Renal cortex interstitium (tissue), 15 donors: ENCODE results near the gene ABCD3. TPM values are rescaled to one million over a fixed set of nuclear protein-coding genes. Genes with fewer than 3 reads are reported as not detected.
"Not testable (repeated sequence)": the region's sequence is repeated elsewhere in the genome, so short reads cannot be mapped to it uniquely, and the experiment has no call there.

ENCODE experiments used
- DNase-seq, 11 donors: peaks; one replicate each; pipeline ENCODE4 v3.0.0-alpha.2; 2013; ENCODE audit warnings: low read depth in 9 of 11, low spot score in 4 of 11; ENCODE audit errors: extremely low read depth in 1 of 11
- long read RNA-seq, 16 experiments: transcript quantifications; one replicate each; lab custom pipeline, GENCODE V29; 2026
- polyA plus RNA-seq, 3 donors: library from polyadenylated mRNA; unstranded; fragments of 120-200 nt; gene quantifications; one replicate each; pipeline ENCODE4 v1.2.1, GENCODE V29; 2013; ENCODE audit not compliant: insufficient read length in 3 of 3

The ABCD3 gene
- polyA plus RNA-seq = 10 to 100 TPM; 56.4 to 67.9 (median 60.1) TPM
- long read RNA-seq, donor 1, partial matches to known transcripts = 0 of 4 reads
- long read RNA-seq, donor 1, other reads (novel, unspliced or antisense) = 0 of 4 reads
- long read RNA-seq, donor 2, partial matches to known transcripts = 10 of 11 reads
- long read RNA-seq, donor 2, other reads (novel, unspliced or antisense) = 0 of 11 reads
- long read RNA-seq, donor 3, transcript ABCD3-202 (23 exons, 3,538 nt) = major isoform, 13 of 26 reads
- long read RNA-seq, donor 3, partial matches to known transcripts = 12 of 26 reads
- long read RNA-seq, donor 3, other reads (novel, unspliced or antisense) = 0 of 26 reads
- long read RNA-seq, donor 4, transcript ABCD3-202 (23 exons, 3,538 nt) = major isoform, 8 of 8 reads
- long read RNA-seq, donor 4, partial matches to known transcripts = 0 of 8 reads
- long read RNA-seq, donor 4, other reads (novel, unspliced or antisense) = 0 of 8 reads
- long read RNA-seq, donor 5 = 0 reads
- long read RNA-seq, donor 6, full-length matches to known transcripts = 5 of 13 reads
- long read RNA-seq, donor 6, partial matches to known transcripts = 8 of 13 reads
- long read RNA-seq, donor 6, other reads (novel, unspliced or antisense) = 0 of 13 reads
- long read RNA-seq, donor 7, transcript ABCD3-202 (23 exons, 3,538 nt) = major isoform, 10 of 21 reads
- long read RNA-seq, donor 7, partial matches to known transcripts = 11 of 21 reads
- long read RNA-seq, donor 7, other reads (novel, unspliced or antisense) = 0 of 21 reads
- long read RNA-seq, donor 8, transcript ABCD3-202 (23 exons, 3,538 nt) = major isoform, 7 of 68 reads
- long read RNA-seq, donor 8, partial matches to known transcripts = 60 of 68 reads
- long read RNA-seq, donor 8, other reads (novel, unspliced or antisense) = 0 of 68 reads
- long read RNA-seq, donor 9, transcript ABCD3-202 (23 exons, 3,538 nt) = major isoform, 5 of 17 reads
- long read RNA-seq, donor 9, partial matches to known transcripts = 10 of 17 reads
- long read RNA-seq, donor 9, other reads (novel, unspliced or antisense) = 0 of 17 reads
- long read RNA-seq, donor 10, full-length matches to known transcripts = 4 of 31 reads
- long read RNA-seq, donor 10, partial matches to known transcripts = 27 of 31 reads
- long read RNA-seq, donor 10, other reads (novel, unspliced or antisense) = 0 of 31 reads
- long read RNA-seq, donor 11, transcript ABCD3-202 (23 exons, 3,538 nt) = major isoform, 6 of 12 reads
- long read RNA-seq, donor 11, partial matches to known transcripts = 6 of 12 reads
- long read RNA-seq, donor 11, other reads (novel, unspliced or antisense) = 0 of 12 reads
- long read RNA-seq, donor 12, partial matches to known transcripts = 0 of 3 reads
- long read RNA-seq, donor 12, other reads (novel, unspliced or antisense) = 0 of 3 reads
- long read RNA-seq, donor 13, transcript ABCD3-202 (23 exons, 3,538 nt) = major isoform, 13 of 32 reads
- long read RNA-seq, donor 13, partial matches to known transcripts = 18 of 32 reads
- long read RNA-seq, donor 13, other reads (novel, unspliced or antisense) = 0 of 32 reads
- long read RNA-seq, donor 14, transcript ABCD3-202 (23 exons, 3,538 nt) = major isoform, 8 of 15 reads
- long read RNA-seq, donor 14, partial matches to known transcripts = 5 of 15 reads
- long read RNA-seq, donor 14, other reads (novel, unspliced or antisense) = 0 of 15 reads
- long read RNA-seq, donor 15, partial matches to known transcripts = 6 of 9 reads
- long read RNA-seq, donor 15, other reads (novel, unspliced or antisense) = 0 of 9 reads
- long read RNA-seq, donor 16, full-length matches to known transcripts = 23 of 41 reads
- long read RNA-seq, donor 16, partial matches to known transcripts = 18 of 41 reads
- long read RNA-seq, donor 16, other reads (novel, unspliced or antisense) = 0 of 41 reads

DNA sequence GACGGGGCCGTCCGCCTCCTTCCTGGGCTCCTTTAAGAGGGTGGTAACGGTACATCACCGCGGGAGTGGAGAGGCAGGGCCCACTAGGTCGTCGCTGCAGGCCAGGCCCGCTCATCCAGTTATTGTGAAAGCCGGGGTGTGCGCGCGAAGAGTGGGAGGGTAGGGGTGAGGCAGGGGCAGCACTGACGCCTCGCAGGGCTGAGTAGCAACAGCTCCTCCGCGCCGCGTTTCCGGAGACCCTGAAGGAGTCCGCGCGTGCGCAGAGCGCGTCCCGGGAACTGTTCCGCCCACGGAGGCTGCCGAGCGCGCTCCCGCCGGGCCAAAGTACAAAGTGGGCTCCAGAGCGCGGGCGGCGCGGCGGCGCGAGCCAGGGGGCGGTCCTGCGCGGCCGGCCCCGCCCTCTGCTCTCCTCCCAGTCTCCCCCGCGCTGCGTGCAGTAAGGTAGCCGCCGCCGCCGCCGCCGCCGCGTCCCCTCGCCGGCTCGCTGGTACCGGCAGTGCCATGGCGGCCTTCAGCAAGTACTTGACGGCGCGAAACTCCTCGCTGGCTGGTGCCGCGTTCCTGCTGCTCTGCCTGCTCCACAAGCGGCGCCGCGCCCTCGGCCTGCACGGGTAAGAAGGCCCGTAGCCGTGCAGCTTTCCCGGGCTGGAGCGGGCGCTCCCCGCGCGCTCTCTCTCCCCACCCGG, at the start of gene ABCD3:
ABCD3 (plus strand) TSS at position 412 of the 686 bp plus-strand sequence; CDS start at position 502, 90 bp downstream.
- DNase-seq = peak; percentile 91 to 99 (median 96)

DNA sequence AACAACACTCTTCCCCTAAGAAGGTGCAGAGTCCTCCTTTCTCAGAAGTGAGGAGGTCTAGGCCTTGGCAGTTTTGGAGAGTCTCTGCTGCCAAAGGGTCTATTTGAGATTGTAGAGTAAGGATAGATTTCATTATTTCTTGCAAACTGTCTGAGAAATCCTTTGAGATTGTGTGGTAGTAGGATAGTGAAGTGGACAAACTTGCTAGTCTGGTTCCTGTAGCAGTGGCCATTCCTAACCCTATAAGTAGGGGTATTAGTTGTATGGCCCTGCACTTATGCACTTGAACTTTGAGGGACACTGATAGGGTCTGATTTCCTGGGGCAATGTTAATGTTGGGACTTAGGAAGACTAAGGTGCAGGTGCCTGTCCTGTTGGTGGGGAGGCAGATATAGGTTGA, 45.4 kb upstream of the ABCD3 start:
- not testable (repeated sequence) for DNase-seq

GRCh38 chr1:94373311-94373710, 44.9 kb upstream of the ABCD3 start:
- DNase-seq = not testable (repeated sequence)

DNA sequence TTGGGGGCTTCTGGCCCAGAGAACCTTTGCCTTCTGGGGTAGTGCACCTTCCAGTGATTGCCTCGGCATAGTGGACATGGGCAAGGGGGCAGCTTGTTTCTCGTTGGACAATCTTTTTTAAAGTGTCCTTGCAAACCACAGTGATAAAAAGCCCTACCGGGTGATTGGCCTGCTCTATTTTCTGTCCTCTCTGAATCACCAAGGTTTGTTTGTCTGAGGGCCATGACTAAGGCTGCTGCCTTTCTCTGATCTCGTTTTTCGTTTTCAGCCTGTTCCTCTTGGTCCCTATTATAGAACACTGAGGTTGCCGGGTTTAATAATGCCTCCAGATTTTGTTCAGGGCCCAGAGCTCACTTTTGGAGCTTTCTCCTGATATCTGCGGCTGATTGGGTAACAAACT, 42.5 kb upstream of the ABCD3 start:
- not testable (repeated sequence) for DNase-seq

DNA sequence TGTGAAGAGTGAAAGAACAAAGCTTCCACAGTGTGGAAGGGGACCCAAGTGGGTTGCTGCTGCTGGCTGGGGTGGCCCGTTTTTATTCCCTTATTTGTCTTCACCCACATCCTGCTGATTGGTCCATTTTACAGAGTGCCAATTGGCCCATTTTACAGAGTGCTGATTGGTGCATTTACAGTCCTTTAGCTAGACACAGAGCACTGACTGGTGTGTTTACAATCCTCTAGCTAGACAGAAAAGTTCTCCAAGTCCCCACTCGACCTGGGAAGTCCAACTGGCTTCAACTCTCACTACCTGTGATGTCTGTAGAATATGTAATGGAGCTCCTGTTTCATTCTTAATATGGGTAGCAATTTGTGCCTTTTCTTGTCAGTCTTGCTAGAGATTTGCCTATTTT, 39.7 kb upstream of the ABCD3 start:
- not testable (repeated sequence) for DNase-seq

GRCh38 chr1:94379615-94380014, 38.6 kb upstream of the ABCD3 start:
- no peak for DNase-seq

GRCh38 chr1:94382201-94382600, 36.0 kb upstream of the ABCD3 start:
- no peak for DNase-seq

DNA sequence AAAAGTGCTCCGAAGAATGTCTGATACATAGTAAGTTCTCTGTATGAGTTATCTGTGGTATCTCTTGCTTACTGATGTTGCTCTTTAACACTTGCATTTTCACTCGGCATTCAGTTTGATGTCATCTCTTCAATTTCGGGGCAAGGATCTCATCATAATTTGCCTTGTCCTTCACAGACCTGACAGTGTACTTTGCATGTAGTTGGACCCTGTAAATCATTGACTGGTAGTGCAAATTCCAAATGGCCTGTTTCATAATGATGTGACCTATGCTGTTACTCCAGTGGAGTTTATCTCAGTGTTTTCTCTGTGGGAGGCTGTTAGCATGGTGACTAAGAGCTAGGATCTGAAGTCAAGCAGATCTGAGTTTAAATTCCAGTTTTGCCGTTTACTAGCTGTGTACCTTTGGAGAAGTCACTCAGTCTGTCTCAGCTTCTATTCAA, 34.2 kb upstream of the ABCD3 start:
- DNase-seq = peak in 9 of 11 donors; percentile 18 to 78 (median 60)

GRCh38 chr1:94384485-94385265, 33.5 kb upstream of the ABCD3 start:
- no peak for DNase-seq

GRCh38 chr1:94385308-94385929, 32.8 kb upstream of the ABCD3 start:
- no peak for DNase-seq

DNA sequence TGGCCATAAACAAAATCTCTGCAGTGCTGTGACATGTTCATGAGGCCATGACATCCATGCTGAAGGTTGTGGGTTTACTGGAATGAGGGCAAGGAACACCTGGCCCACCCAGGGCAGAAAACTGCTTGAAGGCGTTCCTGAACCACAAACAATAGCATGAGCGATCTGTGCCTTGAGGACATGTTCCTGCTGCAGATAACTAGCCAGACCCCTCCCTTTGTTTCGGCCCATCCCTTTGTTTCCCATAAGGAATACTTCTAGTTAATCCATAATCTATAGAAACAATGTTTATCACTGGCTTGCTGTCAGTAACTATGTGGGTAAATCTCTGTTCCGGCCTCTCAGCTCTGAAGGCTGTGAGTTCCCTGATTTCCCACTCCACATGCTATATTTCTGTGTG, 28.9 kb upstream of the ABCD3 start:
- DNase-seq = no peak

DNA sequence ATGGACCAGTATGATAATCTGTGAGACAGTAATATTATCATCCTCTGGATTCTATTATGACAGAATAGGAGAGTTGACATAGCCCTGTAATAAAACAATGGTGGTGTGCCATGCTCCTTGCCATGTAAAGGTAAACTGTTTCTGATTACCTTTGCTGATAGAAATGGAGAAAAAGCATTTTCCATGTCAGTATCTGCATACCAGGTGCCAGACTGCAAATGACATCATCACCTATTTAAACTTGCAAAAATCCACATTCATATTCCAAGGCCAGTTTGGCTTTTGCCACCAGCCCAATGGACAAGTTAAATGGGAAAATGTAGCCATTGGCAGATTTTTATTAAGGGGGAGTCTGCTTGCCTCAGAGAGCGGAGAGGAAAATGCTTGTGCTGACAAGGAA, 23.9 kb upstream of the ABCD3 start:
- DNase-seq = no peak

DNA sequence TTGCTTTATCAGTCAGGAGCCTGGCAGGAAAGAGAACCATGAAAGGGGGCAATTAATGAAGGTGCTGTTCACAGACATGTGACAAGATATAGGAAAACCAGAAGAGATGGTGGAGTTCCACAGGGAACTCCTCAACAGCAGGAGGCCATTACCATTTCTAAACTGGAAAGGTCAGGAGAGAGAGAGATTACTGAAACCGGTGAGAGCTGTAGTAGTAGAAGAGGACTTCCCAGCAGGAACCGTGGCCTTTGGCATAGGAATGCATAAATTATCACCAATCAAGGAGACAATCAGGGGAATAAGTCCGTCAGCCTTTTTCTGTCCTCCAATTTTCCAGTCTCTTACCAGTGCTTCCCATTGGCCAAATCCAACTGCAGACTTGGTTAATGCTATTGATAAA, 23.0 kb upstream of the ABCD3 start:
- no peak for DNase-seq

GRCh38 chr1:94395748-94396309, 22.4 kb upstream of the ABCD3 start:
- DNase-seq = no peak

- no peak for DNase-seq
These were observed 21.7 kb upstream of the ABCD3 start for GRCh38 chr1:94396356-94397010.
